ENCODE measurements around the gene NRAP.
A peak's percentile ranks its signal among the peaks of the same experiment; 100 is the strongest.

The NRAP gene

DNA sequence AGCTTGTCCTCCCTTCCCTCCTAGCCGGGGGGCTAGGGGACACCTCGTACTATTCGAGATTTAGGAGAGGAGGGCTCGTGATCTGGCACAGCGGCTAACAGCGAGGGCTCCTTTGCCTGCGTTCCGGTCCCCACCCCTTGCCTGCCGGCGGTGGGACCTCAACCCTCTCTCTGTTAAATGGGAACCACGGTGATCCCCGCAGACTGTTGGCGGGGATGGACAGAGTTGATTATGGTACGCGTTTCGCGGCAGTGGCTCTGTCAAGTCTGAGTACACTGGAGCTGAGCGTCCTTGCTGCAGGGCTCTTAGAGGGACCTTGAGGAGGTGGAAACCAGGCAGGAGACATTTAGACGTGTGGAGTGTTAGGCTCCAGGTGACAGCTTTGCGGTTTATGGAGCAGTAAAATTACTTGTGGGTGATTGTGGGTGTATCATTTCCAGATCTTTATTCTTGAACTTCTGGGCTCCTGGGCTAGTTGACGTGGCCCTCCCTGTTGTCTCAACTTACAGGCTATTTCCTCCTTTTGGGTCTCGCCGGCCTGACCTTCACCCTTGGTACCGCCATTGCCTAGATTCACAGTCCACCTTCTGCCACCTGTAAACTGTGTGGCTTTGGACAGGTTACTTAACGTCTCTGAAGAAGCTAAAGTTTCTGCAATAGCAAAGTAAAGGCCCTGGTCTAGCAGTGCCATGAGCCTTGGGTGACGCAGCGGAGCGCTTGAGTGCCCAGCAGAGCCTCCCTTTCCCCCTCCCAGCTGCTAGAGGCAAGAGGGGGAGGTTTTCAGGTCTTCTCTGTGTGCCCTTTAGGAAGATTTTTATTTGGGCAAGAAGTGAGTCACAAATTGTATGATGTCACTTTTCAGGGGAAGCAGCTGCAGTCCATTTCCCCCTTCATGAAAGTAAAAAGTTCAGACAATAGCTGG is 16.6 kb upstream of the NRAP start (continued):
- TF ChIP-seq SETDB1 (IDR thresholded peaks at IDR 0.05; ENCODE audit: insufficient read length, low read length): no peak
- no peak for TF ChIP-seq ZNF239 (tag by site-specific recombination; IDR thresholded peaks at IDR 0.05)
- no peak for TF ChIP-seq ZIC2 (tag by site-specific recombination; IDR thresholded peaks at IDR 0.05)
- TF ChIP-seq ZNF335 (tag by site-specific recombination; conservative IDR thresholded peaks at IDR 0.05): peak; percentile 5
- no peak for TF ChIP-seq ZNF274 (IDR thresholded peaks at IDR 0.05; ENCODE audit: low read length)
- TF ChIP-seq ZNF274 (tag by site-specific recombination; IDR thresholded peaks at IDR 0.05; ENCODE audit: borderline replicate concordance): no peak
- TF ChIP-seq ZNF768 (tag by site-specific recombination; IDR thresholded peaks at IDR 0.05): peak; percentile 71; the same call in 1 of the 2 replicates
- no peak for TF ChIP-seq ZNF174 (tag by site-specific recombination; IDR thresholded peaks at IDR 0.05)
- TF ChIP-seq ZNF747 (tag by site-specific recombination; IDR thresholded peaks at IDR 0.05): no peak
- peak; percentile 46; the same call in 1 of the 2 replicates for TF ChIP-seq ZBTB8A (tag by site-specific recombination; IDR thresholded peaks at IDR 0.05)
- no peak for TF ChIP-seq ZNF558 (tag by site-specific recombination; IDR thresholded peaks at IDR 0.05)
- no peak for TF ChIP-seq ZNF223 (tag by site-specific recombination; IDR thresholded peaks at IDR 0.05)
- TF ChIP-seq, protein P1, sequence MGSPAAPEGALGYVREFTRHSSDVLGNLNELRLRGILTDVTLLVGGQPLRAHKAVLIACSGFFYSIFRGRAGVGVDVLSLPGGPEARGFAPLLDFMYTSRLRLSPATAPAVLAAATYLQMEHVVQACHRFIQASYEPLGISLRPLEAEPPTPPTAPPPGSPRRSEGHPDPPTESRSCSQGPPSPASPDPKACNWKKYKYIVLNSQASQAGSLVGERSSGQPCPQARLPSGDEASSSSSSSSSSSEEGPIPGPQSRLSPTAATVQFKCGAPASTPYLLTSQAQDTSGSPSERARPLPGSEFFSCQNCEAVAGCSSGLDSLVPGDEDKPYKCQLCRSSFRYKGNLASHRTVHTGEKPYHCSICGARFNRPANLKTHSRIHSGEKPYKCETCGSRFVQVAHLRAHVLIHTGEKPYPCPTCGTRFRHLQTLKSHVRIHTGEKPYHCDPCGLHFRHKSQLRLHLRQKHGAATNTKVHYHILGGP (tag by site-specific recombination; IDR thresholded peaks at IDR 0.05): no peak
- no peak for TF ChIP-seq ZNF394 (tag by site-specific recombination; IDR thresholded peaks at IDR 0.05; ENCODE audit: borderline replicate concordance)
- TF ChIP-seq ZNF184 (tag by site-specific recombination; IDR thresholded peaks at IDR 0.05): 0 out of 2 replicates have a peak, but pooled peaks have one; percentile 52
- TF ChIP-seq ZNF629 (tag by site-specific recombination; IDR thresholded peaks at IDR 0.05): peak; percentile 87
- peak; percentile 78 for TF ChIP-seq ZNF660 (tag by site-specific recombination; IDR thresholded peaks at IDR 0.05)
- TF ChIP-seq, protein P2, sequence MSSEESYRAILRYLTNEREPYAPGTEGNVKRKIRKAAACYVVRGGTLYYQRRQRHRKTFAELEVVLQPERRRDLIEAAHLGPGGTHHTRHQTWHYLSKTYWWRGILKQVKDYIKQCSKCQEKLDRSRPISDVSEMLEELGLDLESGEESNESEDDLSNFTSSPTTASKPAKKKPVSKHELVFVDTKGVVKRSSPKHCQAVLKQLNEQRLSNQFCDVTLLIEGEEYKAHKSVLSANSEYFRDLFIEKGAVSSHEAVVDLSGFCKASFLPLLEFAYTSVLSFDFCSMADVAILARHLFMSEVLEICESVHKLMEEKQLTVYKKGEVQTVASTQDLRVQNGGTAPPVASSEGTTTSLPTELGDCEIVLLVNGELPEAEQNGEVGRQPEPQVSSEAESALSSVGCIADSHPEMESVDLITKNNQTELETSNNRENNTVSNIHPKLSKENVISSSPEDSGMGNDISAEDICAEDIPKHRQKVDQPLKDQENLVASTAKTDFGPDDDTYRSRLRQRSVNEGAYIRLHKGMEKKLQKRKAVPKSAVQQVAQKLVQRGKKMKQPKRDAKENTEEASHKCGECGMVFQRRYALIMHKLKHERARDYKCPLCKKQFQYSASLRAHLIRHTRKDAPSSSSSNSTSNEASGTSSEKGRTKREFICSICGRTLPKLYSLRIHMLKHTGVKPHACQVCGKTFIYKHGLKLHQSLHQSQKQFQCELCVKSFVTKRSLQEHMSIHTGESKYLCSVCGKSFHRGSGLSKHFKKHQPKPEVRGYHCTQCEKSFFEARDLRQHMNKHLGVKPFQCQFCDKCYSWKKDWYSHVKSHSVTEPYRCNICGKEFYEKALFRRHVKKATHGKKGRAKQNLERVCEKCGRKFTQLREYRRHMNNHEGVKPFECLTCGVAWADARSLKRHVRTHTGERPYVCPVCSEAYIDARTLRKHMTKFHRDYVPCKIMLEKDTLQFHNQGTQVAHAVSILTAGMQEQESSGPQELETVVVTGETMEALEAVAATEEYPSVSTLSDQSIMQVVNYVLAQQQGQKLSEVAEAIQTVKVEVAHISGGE (tag by site-specific recombination; conservative IDR thresholded peaks at IDR 0.05; ENCODE audit: low read depth): no peak; the same call in 1 of the 2 replicates
- TF ChIP-seq ZNF350 (tag by site-specific recombination; IDR thresholded peaks at IDR 0.05): no peak
- TF ChIP-seq, protein P3, sequence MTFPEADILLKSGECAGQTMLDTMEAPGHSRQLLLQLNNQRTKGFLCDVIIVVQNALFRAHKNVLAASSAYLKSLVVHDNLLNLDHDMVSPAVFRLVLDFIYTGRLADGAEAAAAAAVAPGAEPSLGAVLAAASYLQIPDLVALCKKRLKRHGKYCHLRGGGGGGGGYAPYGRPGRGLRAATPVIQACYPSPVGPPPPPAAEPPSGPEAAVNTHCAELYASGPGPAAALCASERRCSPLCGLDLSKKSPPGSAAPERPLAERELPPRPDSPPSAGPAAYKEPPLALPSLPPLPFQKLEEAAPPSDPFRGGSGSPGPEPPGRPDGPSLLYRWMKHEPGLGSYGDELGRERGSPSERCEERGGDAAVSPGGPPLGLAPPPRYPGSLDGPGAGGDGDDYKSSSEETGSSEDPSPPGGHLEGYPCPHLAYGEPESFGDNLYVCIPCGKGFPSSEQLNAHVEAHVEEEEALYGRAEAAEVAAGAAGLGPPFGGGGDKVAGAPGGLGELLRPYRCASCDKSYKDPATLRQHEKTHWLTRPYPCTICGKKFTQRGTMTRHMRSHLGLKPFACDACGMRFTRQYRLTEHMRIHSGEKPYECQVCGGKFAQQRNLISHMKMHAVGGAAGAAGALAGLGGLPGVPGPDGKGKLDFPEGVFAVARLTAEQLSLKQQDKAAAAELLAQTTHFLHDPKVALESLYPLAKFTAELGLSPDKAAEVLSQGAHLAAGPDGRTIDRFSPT (tag by site-specific recombination; IDR thresholded peaks at IDR 0.05): peak; percentile 58; the same call in 1 of the 2 replicates

Data from HEK293 (cell line).